22Rv1 (cell line): ENCODE data around the gene SHQ1.

Experiments used
- ZFX ChIP-seq: fragments of 450-650 bp; IDR thresholded peaks from 2 replicates; pipeline ENCODE4 v1.6.1; 2017; ENCODE audit warnings: antibody characterized with exemption, borderline replicate concordance
- TF ChIP-seq, protein P1 (sequence below): fragments of 450-650 bp; IDR thresholded peaks from 2 replicates; pipeline ENCODE4 v1.5.1; 2017; ENCODE audit warnings: mild to moderate bottlenecking

DNA sequence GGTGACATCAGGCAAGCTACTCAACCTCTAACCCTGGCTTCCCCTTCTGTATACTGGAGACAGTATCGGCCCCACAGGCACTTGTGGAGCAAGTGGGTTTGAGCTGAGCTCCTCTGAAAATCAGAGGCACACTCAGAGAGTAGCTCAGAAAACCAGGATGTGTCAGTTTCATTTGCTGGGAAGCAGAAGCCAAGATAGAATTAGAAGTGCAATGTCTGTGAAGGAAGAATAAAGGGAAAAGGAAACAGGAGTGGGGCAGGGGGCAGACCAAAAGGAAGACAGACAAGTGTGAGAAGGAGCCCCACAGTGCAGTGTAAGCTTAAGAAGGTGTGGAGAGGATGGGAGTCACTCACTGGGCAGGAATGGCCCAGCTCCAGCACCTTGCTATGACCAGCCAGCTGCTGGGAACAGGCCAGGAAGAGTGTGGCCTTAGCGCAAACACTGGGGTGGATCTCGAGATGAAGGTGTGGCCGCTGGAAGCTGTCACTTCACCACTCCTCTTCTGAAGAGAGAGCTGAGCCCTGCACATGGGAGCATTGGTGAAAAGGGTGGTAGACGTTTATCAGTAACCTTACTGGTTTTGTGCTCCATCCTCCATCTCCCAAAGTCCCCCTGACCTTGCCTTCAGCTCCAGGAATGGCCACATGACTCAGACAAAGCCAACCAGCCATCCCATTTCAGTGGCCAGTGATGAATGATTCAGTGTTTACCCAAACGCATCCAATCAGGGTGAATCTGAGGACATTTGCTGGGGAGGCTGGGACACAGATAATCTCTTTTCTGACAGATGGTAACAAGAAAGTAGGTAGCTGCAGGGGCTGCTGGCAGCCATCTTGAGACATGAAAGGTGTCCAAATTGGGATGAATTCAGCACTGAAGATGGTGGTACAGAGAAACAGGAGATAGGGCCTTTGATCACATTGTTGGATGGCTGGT lies 108.4 kb downstream of the SHQ1 start:
- TF ChIP-seq, protein P1, sequence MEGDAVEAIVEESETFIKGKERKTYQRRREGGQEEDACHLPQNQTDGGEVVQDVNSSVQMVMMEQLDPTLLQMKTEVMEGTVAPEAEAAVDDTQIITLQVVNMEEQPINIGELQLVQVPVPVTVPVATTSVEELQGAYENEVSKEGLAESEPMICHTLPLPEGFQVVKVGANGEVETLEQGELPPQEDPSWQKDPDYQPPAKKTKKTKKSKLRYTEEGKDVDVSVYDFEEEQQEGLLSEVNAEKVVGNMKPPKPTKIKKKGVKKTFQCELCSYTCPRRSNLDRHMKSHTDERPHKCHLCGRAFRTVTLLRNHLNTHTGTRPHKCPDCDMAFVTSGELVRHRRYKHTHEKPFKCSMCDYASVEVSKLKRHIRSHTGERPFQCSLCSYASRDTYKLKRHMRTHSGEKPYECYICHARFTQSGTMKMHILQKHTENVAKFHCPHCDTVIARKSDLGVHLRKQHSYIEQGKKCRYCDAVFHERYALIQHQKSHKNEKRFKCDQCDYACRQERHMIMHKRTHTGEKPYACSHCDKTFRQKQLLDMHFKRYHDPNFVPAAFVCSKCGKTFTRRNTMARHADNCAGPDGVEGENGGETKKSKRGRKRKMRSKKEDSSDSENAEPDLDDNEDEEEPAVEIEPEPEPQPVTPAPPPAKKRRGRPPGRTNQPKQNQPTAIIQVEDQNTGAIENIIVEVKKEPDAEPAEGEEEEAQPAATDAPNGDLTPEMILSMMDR, result no peak
- TF ChIP-seq ZFX, result no peak
